DMS53 treated with DMSO at 0.1 percent for 48 hours (cell line): ENCODE measurements around the gene MAML2.
"Not testable (repeated sequence)": the region's sequence is repeated elsewhere in the genome, so short reads cannot be mapped to it uniquely, and the experiment has no call there.

Experiments
- DNase-seq: peaks from one replicate; lab custom pipeline; 2025; ENCODE audit not compliant: unreplicated experiment; lab: John Stamatoyannopoulos, UW

MAML2 gene

DNA sequence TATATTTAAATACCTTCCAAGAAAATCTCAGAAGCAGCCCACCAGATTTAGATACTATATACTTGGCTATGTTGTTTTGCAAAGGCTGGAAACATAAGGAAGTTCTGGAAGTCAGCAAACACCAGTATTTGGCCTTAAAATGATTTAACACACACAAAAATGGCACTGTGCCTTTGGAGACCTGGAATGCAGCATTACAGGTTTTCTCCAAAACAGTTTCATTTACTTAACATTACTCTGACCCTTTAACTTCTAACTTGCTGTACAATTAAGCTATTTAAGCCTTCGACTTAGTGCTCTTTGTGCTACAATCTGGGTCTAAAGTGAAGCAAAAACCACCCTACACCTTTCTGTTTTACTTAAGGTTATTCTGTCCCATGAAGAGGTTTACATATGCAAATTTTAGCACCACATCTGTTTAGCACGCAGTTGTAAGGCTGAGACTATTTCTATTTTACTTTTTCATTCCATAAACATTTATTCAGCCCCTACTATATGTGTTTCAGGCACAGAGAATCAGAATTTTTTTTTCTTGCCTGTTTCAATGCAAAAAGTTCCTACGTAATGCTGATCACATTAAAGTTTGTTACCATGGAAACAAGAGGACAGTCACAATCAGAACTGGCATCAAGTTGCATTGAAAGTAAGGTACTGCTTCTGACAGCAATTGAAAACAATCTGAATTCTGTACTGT is 70.3 kb downstream of the MAML2 start:
- DNase-seq: no peak

DNA sequence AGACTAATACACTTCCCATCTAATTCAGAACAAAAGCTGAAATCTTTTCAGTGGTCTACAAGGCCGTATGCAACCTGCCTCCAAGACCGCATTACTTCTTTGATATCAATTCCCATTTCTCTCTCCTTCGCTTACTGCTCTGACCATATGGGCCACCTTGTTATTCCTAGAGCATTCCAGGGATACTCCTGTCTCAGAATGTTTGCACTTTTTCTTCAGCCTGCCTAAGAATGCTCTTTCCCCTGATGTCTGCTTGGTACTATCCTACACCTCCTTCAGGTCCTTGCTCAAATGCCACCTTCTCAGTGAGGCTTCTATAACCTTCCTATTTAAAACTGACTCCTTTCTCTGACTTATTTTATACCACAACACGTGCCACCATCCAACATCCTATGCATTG is 71.2 kb downstream of the MAML2 start:
- DNase-seq: no peak

DNA sequence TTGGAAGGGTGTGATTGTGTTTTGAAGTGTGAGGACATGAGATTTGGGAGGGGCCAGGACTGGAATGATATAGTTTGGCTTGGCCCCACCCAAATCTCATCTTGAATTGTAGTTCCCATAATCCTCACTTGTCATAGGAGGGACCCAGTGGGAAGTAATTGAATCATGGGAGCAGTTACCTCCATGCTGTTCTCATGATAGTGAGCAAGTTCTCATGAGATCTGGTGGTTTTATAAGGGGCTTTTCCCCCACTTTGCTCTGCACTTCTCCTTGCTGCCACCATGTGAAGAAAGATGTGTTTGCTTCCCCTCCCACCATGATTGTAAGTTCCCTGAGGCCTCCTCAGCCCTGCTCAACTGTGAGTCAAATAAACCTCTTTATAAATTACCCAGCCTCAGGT is 71.6 kb downstream of the MAML2 start:
- DNase-seq: not testable (repeated sequence)

DNA sequence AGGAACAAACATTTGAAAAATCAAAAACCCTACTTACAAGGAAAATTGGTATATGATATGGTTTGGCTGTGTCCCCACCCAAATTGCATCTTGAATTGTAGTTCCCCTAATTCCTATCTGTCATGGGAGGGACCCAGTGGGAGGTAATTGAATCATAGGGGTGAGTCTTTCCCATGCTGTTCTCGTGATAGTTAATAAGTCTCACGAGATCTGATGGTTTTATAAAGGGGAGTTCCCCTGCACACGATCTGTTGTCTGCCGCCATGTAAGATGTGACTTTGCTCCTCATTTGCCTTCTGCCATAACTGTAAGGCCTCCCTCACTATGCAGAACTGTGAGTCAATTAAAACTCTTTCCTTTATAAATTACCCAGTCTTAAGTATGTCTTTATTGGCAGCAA is 74.5 kb downstream of the MAML2 start:
- DNase-seq: not testable (repeated sequence)

DNA sequence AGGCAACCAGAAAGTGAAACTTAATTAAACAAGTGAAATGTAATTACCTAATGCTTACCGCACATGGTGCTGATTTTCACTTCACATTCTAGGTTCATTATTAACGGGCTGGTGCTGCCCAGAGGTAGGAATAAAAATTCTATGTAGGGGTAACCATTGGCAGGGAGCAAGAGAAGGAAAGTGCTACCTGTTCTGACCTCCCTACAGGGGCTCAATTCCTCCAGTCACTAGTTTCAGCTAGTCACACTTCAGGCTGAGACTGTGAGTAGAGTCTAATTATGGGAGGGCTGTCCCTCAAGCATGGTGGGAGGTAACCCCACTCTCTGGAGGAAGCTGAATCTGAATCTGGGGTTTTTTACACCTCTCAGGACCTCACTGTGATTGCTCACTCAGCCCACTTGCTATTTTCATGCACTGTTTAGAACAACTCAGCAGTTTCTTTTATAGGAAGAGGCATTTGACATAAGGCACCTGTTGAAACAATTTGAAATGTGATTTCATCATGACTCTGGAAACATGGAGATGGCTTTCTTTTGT is 75.4 kb downstream of the MAML2 start:
- DNase-seq: no peak

DNA sequence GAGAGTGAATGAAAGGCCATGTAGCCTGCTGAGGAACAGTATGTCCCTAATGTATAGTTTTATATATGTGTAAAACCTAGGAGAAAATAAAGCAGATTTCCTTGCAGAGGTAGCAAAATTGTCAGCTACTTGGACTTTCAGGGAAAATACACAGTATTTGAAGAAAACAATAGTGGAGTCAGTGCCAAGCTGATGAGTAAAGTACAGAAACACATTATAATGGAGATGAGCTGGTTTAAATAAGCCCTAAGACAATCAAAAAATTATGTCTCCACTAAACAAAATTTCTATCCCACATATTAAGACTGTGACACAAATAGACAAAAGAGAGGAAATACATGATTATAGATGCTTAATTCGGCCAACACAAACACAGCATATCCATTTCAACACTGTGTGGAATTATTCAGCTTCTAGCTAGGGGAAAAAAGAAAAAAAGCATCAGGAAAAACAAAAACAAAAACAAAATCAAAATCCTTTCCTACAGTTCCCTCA is 75.9 kb downstream of the MAML2 start:
- DNase-seq: no peak

DNA sequence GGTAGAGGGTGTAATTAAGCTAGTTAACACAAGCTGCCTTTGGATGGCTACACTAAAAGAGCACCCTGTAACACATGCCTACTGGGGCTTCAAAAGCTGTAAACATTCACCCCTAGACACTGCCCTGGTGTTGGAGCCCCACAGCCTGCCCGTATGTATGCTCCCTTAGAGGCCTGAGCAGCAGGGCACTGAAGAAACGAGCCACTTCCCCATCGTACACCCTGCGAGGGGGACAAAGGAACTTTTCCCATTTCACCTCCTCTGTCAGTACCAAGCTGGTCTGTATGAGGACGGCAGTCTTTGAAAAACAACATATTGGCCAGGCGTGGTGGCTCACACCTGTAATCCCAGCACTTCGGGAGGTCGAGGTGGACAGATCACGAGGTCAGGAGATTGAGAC is 77.0 kb downstream of the MAML2 start:
- DNase-seq: no peak

DNA sequence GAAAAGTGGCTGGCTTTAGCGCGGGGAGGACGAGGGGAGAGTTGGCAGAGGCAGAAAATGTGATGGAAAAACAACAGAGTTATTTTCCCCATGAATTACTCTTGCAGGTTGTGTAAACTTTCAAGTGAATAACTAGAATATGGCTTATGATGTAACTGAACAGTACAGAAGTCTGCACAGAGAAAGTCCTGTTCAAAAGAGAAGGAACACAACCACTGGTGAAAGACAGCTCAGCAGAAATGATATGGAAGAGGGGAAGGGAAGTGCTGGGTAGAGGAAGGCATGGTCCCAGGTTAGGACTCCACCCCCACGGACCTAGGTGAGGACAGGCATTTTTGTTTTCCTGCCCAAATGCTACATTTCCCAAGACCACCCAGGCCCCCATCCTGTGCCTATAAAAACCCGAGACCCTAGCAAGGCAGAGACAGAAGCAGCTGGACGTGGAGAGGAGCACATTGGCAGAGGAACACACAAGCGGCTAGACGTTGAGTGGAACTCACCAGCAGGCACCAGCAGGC is 77.7 kb downstream of the MAML2 start:
- DNase-seq: no peak

DNA sequence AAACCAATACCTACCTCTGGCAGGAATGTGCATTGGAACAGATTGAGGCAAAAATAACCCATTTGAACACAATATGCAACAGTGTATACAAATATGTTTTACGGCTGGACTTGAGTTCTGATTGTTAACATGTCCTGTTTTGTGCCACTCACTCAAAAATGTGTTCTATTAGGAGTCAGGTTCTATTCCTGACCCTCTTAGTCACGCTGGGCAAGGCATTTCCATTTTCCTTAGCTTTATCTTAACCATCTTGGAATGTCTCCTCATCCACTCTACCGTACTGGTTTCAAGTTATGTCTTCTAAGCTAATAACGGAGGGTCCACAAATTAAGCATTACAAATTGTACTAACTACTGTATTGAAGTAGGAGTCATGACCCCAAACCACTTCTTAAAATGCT is 78.6 kb downstream of the MAML2 start:
- no peak for DNase-seq

DNA sequence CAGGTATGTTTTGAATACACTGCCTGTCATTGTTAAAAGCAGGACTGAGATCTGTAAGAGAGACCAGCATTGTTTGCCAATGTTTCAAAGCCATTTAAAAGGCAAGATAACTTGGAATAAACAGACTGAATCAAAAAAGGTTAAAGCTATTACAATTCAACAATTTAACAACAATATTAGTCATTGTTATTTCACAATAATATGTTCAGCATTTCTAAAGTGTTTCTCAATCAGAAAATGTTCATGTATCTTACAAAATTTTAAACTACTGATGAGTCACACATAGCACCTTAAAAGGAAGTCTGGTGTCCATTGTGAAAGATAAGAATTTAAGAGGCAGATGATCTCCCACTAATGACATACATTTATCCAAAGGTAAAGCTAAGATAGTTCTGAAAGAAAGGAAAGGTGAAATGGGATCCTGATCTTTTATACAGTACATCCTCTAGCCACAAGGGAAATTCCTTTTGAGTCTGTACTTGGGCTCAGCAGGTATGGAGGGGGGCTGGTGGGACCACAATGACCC is 79.7 kb downstream of the MAML2 start:
- DNase-seq: no peak

DNA sequence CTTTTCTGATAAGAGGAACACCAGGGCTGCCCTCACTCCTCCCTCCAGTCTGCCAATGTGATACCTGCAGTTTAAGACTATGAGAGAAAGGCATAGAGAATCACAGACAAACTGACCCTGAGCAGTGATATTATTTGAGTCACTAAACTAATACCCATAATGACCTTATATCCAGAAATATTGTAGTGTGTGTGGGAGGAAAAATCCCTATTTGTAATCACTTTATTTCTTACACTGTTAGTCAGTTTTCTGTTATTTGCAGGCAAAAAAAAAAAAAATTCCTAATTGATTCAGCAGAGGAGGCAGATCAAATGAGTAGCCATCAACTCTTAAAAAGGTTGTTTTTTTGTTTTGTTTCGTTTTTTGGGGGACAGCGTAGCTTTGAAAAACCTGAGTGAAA is 82.5 kb downstream of the MAML2 start:
- DNase-seq: no peak

DNA sequence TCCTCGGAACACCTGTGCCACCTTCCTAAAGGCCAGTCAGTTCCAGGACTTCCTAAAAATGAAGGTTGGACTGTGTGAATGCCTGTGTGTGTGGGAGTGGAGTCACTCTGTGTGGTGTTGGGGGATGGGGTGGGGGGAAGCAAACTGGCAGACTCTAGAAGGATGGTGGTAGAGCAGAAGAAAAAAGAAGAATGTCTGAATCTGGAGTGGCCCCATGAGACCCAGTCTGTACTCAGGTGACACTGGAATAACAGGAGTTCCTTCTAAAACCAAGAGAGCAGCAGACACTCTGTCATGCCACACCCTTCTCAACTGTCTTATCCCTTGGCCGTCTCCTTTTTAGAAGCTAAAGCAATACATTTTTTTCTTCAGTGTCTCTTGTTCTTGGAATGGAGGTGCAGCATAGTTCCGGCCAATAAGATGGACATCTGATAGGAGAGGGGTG is 82.9 kb downstream of the MAML2 start:
- DNase-seq: no peak

DNA sequence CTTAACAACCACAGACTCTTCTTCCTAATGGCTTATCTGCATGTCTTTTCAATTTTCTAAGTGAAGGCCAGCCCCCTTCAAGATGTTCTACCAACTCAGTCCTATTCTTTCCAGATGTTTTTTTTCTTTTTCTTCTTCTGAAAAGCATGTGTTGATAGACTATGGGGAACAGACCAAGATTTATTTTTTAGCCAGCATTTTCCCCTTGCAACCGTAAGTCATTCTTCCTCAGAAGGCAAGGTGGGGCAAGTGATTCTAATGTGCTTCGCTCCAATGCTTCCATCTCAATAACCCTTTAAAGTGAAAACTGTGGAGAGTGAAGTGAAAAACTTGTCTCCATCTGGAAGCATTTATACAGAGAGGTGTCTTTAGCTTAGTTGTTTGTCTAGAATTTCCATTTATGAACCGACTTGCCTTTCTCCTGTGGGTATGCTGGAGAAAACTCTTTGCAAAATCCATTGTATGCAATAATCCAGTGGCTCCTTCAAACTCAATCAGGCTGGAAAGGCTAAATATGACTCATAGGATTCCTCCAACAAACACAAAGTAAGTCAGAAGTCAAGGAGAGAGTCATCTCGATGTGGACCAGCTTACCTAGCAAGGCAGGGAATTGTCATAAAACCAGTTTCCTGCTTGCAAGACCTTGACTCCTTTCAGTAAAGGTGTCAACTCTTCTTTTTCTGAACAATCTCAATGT is 83.7 kb downstream of the MAML2 start:
- DNase-seq: peak; percentile 19

DNA sequence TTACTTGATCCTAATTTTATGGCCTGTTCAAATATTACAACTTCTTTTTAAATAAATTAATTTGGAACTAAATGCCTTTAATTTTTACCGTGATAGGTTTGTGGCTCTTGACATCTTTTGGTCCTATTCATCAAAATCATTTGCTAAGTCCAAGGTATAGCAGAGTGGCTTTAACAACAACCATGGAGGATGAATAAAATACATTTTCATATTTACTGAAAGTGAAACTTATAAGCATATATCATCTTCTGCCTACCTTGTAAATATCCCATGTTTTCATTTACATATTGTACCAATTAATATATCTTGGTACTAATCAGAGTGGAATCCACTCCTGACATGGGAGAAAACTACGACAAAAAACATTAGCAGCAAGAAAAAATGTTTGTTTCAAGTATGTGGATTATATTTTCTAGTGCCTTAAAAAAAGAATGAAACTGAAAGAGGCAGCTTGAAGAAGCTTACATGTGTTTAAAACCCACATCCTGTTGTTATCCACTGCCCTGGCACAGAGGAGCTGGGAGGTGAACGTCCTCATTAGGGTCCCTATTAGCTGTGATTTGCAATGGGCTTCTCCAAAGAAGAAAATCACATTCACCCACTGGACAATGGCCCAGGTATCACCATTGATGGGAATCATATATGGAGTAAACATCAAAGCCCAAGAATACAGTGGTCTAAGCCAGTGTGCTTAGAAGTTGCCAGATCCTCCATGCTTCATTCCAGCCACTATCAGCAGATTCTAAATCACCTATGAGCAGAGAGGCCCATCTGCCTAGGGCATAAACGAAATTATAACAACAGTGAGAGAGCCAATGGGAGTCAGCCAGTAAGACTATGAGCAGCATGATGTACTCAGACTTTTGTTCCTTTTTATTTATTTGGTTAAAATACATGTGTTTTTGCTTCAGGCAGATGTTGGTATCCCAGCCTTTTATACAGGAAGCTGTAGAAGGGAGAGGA is 84.7 kb downstream of the MAML2 start:
- no peak for DNase-seq

DNA sequence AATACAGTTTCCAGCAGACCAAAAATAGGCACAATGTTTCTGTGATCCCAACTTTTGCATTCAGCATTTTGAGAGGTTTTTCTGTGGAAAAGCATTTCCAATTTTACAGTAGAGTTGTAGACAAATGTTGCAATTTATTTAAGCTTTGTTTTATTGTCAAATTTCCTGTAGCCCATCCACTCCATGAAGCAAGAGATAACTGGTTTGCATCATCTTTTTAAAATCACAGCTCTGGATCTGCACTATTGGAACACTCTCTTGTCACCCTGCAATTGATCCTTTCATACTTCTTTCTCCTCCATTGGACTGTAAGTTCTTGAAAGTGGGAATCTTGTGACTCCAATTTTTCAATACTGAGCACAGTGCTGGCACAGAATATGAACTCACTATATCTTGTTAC is 86.0 kb downstream of the MAML2 start:
- no peak for DNase-seq

DNA sequence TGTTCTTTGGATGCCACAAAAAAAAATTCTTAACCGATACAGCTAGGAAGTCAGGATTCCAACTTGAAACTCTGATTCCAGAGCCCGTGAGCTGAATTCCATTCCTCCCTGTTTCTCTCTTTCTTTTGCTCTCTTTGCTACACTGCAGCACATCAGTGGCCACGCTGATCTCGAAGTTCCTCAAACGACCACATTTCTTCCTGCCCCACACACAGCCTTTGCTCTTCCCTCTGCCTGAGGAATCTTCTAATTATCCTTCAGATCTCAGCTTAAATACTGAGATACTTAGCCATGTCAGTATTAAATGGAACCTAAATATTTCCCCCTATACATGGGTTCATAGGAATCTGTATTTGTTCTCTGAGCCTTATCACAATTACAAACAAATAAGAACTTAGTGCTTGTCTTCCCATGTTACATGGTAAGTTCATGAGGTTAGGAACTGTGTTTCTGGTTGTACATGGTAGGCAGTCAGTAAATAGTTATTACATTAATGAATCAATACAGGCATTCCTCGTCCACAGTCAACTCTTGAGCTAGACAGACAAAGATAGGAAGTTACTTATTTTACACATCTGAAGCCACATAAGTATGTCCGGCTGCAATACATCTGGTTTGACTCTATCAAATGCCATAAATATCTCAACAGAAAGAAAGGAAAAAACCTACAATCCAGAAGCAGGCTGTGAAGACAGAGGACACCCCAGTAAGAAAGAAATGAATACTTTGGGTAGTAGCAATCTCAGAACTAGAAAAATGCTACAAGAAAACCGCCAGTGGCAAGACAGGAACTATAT is 86.6 kb downstream of the MAML2 start:
- DNase-seq: no peak

DNA sequence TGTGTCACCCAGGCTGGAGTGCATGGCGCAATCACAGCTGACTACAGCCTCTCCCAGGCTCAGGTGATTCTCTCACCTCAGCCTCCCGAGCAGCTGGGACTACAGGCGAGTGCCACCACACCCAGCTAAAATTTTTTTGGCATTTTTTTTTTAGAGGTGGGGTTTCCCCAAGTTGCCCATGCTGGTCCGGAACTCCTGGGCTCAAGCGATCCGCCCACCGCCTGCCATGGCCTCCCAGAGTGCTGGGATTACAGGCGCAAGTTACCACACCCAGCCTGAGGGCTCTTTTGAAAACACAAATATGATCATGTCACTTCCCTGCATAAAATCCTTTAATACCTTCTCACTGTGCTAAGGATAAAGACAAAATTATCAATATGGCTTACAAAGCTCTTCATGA is 88.1 kb downstream of the MAML2 start:
- DNase-seq: no peak

DNA sequence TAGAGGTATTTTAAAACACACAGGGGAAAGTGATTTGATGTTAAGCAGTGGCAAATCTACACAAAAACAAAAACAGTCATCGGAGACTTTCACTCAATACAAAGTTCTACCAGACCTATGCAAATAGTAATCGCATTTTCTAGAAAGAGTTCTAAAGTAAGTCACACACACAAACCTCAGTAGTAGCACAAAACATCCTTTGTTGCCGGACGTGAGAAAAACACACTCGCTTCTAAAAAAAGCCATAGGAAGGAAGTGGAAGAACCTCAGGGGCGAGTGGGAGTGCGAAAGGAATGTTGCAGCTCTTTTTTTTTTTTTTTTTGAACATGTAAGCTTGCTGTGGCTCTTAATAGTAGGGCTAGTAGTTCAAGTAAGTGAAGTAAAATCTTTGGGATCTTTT is 88.9 kb downstream of the MAML2 start:
- DNase-seq: no peak

DNA sequence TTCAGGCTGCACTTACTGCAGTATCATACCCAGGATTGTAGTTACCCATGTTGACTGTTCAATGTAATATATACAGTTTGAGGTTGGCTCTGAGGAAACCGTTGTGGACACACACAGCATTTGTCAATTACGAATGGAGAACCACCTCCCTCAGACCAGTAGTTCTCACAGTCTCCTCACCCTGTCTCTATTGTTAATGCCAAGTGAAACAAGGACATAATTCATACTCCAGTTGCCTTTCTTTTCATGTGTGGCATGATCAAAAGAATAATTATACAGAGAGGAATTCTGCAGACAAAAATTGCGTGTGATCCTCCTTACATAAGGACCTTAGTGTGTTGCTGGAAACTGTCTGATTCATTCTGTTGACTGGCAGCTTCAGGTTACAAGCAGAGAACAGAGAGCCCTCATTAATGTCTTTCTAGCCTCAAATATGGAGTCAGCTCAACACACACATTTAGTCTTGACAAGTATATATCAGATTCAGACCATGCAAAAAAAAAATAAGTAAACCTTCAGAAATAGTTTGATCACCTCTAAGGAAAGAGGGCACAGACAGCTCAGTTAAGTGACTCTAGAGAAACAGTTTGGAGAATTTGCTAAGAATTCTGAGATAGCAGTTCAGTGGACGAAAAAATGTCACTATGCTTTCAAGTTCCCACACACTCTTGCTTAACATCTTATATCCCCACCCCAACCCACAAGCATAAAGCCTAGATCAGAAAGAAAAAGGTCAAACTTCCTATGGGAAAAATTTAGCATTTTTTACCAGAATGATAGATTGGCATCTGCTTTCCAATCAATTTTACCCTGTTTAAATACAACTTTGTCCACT is 96.1 kb downstream of the MAML2 start:
- no peak for DNase-seq
